Keratinocyte (primary cell): Measurements from ENCODE around the gene CKLF.
"Not testable (repeated sequence)": the region's sequence is repeated elsewhere in the genome, so short reads cannot be mapped to it uniquely, and the experiment has no call there.

ENCODE experiments used
- EZH2 ChIP-seq: IDR thresholded peaks from one replicate; pipeline ENCODE4 v1.6.1; 2012; ENCODE audit warnings: inconsistent platforms, mild to moderate bottlenecking, low read length, moderate library complexity
- TF ChIP-seq, protein P1 (sequence below), 3 experiments: IDR thresholded peaks in 1 of 3; conservative IDR thresholded peaks in 1 of 3; optimal IDR thresholded peaks in 1 of 3; 2 replicates in 2 of 3; 3 replicates in 1 of 3; pipeline versions ENCODE3 to v1.5.1; 2011; ENCODE audit warnings: low read length in 3 of 3, mild to moderate bottlenecking in 3 of 3, moderate library complexity in 2 of 3, control low read depth in 1 of 3, inconsistent platforms in 1 of 3; ENCODE audit not compliant: insufficient read depth in 2 of 3; ENCODE audit errors: extremely low read depth in 1 of 3

DNA sequence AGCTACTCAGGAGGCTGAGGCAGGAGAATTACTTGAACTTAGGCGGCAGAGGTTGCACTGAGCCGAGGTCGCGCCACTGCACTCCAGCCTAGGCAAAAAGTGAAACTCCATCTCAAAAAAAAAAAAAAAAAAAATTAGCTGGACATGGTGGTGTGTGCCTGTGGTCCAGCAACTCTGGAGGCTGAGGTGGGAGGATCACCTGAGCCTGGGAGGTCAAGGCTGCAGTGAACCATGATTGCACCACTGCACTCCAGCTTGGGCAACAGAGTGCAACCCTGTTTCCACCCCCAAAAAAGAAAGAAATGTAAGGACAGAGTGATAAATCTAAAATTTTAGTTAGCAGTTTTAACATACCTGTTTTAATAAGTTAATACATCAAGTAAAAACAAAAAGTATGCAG, 44.2 kb downstream of the CKLF start:
- TF ChIP-seq, protein P1, sequence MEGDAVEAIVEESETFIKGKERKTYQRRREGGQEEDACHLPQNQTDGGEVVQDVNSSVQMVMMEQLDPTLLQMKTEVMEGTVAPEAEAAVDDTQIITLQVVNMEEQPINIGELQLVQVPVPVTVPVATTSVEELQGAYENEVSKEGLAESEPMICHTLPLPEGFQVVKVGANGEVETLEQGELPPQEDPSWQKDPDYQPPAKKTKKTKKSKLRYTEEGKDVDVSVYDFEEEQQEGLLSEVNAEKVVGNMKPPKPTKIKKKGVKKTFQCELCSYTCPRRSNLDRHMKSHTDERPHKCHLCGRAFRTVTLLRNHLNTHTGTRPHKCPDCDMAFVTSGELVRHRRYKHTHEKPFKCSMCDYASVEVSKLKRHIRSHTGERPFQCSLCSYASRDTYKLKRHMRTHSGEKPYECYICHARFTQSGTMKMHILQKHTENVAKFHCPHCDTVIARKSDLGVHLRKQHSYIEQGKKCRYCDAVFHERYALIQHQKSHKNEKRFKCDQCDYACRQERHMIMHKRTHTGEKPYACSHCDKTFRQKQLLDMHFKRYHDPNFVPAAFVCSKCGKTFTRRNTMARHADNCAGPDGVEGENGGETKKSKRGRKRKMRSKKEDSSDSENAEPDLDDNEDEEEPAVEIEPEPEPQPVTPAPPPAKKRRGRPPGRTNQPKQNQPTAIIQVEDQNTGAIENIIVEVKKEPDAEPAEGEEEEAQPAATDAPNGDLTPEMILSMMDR (optimal IDR thresholded peaks at IDR 0.05 in 1 of 3, IDR thresholded peaks at IDR 0.05 in 1 of 3, conservative IDR thresholded peaks at IDR 0.05 in 1 of 3; ENCODE audit: extremely low read depth in 1 of 3, insufficient read depth in 2 of 3, low read length in 3 of 3): not testable (repeated sequence)
- TF ChIP-seq EZH2: not testable (repeated sequence)
